NCI-H2196 treated with DMSO at 0.1 percent for 48 hours (cell line): ENCODE measurements around the gene HTR1E.
"Not testable (repeated sequence)": the region's sequence is repeated elsewhere in the genome, so short reads cannot be mapped to it uniquely, and the experiment has no call there.

Experiments used
- DNase-seq: peaks from one replicate; lab custom pipeline; 2025; ENCODE audit not compliant: unreplicated experiment; lab: John Stamatoyannopoulos, UW

The HTR1E gene, protein sequence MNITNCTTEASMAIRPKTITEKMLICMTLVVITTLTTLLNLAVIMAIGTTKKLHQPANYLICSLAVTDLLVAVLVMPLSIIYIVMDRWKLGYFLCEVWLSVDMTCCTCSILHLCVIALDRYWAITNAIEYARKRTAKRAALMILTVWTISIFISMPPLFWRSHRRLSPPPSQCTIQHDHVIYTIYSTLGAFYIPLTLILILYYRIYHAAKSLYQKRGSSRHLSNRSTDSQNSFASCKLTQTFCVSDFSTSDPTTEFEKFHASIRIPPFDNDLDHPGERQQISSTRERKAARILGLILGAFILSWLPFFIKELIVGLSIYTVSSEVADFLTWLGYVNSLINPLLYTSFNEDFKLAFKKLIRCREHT

DNA sequence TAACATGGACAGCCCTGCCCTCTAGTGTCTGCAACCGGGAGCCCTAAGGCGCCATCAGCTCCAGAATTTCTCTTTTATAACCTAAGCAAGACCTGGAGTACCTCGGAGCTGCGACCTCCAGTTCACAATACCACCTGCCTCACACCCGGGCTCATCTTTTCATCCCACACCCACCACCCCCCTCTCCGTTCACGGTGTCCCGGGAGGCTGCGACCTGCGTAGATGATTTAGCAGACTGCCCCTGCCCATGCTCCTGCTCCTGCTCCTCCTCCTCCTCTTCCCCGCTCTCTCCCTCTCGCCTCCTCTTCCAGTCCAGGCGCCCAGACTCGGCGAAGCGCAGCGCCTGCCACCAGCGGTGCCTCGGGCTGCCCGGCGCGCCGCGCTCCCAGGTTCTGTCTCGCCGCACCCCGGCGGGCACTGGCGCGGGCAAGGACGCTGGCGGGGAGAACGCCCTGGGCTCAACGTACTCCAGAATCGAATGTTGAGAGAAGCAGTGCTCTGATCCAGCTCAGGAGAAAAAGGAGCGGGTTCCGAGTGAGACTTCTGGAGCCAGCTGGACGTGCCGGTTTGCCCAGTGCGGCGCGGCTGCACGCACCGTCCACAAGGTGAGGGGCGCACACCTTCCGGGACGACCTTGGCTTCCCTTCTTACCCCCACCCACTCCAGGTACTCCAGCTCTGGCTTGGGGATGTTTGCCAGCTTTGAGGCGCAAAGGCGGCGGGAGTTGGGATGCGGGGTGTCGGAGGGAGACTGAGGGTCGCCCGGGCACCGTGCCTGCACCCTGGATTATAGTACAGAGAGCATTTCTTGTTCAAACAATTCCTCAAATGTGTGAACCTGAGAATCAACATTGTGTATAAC is at the start of gene HTR1E:
TSS of gene HTR1E (plus strand) at position 310 of the 861 bp plus-strand sequence. CDS start 77,807 bp downstream, outside the sequence.
- no peak for DNase-seq

DNA sequence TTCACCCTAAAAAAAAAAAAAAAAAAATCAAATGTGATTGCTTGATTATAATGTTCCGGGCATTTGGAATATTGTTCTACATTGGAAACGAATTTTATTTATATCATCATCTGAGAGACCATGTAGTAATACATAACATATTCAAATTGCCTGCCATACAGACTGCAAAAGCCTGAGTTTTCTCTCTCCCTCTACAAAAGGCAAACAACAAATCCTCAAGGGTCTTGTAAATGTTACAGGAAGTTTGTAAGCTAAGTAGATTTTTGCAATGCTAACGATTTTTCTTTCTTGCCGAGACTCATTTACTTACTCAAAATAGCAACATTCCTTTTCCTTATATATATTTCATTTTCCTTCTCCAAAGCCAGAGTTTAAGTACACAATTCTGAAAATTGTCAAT is 49.0 kb upstream of the HTR1E start:
- no peak for DNase-seq

DNA sequence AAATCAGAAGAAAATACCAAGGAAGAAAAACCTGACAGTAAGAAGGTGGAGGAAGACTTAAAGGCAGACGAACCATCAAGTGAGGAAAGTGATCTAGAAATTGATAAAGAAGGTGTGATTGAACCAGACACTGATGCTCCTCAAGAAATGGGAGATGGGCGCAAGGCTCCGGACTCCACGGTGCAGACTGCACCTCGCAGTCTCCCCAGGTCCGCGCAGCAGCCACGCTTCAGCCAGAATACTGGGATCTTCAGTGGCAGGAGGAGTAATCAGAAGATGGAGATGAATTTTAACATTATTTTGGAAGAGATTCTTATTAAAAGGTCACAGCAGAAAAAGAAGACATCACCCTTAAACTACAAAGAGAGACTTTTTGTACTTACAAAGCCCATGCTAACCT is 40.1 kb upstream of the HTR1E start:
- not testable (repeated sequence) for DNase-seq

DNA sequence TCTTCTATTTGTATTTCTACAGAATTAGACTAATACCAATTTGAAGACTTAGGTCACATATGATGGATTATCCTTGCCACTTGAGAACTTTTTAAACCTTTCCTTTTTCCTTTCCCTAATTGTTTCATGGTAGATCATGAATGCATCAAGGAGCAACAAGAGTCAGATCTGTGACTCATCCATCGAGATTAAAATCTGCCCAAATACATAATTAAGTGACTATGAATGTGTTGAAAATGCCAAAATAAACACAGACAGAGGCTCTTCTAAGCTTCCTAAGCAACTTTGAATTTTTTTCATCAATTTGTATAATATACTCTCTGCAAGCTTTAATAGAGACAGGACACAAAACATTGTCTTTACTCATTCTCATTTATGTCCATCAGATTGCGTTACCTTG is 23.5 kb upstream of the HTR1E start:
- no peak for DNase-seq

DNA sequence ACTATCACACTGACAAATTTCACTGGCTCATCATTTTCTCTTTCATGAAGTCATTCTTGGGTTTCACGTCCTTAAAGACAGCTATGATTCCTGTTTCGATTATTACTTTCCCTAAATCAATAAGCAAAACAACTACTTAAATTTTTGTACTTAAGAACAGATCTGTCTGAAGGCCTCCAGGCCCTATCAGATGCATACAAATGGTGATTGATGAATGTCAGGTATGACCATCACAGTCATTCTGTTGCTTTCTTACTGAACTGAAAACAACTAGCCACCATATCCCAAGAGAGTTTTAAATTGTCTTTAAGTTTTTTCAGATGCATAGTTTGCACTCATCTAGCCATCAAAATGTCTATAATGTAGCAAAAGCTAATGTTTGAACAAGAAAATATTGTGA is 20.9 kb upstream of the HTR1E start:
- no peak for DNase-seq

DNA sequence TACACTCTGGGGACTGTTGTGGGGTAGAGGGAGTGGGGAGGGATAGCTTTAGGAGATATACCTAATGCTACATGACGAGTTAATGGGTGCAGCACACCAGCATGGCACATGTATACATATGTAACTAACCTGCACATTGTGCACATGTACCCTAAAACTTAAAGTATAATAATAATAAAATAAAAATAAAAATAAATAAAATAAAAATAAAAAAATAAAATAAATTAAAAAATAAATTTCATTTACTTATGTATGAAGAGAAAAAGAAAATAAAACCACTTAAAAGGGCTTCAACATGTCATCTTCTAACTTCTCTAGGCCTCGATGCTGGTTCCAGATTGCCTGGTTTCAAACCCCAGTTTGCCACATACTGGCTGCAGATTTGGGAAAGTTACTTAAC is 10.2 kb upstream of the HTR1E start:
- DNase-seq, result not testable (repeated sequence)

DNA sequence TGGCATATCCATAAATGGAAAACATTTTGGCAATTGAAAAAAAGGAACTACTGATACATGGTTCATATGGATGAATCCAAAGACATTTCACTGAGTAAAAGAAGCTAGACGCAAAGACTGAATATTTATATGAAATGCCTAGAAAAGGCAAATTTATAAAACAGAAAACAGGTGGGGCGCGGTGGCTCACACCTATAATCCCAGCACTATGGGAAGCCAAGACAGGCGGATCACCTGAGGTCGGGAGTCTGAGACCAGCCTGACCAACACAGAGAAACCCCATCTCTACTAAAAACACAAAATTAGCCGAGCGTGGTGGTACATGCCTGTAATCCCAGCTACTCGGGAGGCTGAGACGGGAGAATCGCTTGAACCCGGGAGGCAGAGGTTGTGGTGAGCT is 9.5 kb upstream of the HTR1E start:
- not testable (repeated sequence) for DNase-seq

DNA sequence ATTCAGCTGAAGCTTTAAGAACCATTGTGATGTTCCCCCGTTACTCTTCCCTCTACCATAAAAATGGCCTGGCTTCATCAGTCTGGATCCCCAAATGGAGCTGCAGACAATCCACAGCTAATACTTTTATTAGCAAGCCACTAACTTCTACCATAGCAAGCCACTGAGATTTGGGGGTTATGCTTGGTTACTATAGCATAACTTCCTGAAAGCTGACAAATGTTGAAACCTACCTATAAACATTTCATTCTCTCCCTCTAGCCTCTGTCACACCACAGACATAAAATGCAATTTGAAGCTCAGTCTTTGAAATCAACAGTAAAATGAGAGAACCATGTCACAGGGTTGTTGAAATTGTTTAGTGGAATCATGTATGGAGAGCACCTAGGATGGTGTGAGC is 3.0 kb upstream of the HTR1E start:
- no peak for DNase-seq

DNA sequence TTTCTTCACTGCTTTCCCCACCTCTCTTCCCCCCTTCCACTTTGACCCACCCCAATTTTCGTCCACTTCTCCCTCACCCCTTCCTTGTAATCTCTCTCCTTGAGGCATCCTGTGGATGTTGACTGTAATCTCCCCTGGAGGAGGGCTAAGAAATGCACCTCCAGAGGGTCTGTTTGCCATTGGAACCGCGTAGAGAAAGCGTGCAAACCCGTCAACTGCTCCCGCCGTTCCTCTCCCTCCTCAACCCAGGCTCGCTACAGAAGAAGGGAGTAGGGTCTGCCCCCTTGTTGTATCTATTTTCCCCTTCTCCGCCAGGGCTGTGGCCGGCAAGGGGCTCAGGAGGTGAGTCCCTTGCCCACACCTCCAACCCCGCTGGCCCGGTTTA is 502 bp upstream of the HTR1E start:
- DNase-seq, result no peak

DNA sequence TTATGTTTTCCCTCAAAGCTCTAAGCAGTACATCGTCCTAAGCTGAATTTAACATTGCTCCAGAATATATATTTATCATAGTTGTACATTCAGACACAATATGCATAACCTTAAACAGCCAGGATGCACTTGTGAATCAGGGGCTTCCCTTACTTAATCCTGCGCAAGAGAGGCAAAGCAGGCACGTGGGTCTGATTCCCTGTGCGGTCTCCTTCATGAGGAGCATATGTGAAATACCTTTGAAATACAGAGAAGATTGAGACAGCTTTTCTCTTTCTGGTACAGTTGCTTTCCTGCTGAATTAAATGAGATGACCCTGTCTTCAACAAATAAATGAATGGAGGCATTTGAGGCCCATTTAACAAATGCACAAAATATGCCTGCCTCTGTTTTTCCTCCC is 1.5 kb downstream of the HTR1E start:
- DNase-seq, result no peak

DNA sequence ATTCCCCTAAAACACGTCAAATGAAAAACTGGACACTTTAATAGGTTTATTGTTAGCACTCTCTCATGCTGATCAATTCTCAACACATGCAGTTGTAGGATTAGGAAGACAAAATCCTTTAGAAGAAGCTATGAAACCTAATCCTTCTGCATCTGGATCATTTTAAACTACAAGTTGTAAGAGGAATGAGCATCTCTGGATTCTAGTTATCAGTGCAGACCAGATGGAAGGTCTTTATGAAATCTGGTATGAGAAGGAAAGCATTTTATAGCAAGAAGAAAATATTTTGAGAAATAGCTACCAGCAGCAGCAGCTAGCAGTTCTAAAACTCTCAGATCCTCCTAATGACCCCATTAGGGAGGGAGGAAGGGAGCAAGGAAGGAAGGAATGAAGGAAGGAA is 4.1 kb downstream of the HTR1E start:
- no peak for DNase-seq

DNA sequence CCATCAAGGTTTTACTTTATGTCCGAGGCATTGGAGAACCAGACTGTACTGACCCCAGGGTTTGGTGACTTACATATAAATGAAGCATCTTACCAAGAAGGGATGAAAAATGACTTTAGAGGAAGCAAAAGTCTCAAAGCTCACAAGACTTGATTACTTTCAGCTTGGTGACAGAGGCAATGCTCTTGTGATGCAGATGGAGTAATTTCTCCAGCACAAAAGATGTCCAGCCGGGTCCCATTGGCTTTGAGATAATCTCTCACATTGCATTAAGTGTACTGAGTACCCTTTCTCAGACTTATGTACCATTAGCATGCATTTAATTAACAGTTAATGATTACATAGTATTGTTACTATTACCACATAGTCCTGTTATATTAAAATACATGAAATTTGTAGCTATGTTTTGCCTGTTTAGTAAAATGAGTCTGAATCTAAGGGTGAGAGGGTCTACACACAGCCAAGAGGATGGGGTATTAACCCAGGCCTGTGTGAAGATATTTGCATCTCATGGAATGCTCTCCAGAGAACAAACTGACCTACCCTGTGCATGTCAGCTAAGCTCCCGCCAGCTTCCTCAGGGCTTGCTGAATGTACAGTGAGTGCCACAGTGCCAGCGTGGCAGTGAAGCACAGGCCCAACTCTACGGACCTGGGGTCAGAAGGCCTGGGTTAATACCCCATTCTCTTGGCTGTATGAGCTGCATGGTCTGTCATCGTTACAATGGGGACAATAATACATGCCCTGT is 5.6 kb downstream of the HTR1E start:
- DNase-seq, result no peak

DNA sequence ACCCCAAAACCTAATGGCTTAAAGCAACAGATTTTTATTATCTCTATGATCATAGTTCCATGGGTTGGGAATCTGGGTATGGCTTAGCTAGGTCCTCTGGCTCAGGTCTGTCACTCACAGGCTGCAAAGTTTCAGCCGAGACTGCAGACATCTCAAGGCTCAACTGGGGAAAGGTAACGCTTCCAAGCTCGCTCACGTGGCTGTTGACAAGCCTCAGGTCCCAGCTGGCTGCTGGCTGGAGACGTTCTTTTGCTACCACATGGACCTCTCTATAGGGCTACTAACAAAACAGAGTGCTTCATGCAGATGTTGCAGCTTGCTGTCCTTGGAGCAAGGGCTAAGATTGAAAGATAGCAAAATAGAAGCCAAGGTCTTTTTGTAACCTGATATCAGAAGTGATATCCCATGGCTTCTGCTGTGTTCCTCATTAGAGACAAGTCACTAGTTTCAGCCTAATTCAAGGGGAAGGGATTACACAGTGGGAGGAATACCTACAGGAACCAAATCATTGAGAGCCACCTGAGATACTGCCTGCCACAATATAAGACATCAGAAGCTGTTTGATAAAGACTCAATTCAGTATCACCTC is 6.6 kb downstream of the HTR1E start:
- no peak for DNase-seq

DNA sequence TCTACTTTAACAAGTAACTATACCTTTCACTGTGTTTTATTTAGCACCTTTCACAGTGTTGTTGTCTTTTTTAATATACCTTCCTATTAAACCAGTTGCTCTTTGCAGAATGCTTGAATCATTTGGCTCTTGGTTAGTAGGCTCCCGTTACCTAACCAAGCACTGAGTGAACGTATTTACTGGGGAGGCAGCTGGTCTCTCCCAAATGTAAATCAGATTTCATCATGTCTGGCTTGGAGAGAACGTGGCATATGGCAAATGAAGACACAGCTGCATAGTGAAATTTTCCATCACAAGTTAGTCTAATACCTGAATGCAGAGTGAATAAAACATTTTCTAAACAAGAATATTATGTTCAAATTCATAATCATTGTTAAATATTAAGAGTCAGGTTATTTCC is 12.4 kb downstream of the HTR1E start:
- no peak for DNase-seq

DNA sequence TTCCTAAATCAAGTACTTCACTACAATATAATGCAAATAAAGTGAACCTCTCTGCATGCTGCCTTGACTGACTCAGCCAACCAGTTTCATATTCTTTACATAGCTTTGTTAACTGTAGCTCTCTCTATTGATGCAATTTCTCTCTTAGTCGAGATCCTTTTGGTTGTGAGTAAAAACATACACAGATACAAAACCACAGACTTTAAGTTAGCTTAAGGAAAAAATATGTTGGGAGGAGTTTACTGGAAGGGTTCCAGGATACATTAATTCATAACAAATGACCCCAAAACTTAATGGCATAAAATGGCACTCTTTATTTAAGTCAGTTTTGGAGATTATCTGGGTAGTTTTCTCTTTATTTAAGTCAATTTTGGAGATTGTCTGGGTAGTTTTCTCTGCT is 15.7 kb downstream of the HTR1E start:
- no peak for DNase-seq

DNA sequence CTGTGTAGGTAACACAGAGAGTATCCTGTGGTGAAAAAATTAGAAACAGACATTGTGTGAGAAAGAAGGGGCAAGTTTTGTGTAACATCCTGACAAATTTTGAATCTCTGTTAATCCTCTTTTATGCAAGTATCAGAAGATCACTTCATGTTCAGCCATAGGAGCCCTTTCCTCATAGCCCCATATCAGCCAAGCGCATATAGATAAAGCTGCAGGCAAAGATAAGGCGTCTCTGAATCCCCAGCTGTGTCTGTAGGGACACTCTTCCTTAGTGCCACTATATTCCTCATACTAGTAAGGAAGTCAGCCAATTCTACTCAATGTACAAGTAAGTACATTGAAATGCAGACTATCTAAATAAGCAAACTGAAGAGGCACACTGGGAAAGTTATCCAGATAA is 22.3 kb downstream of the HTR1E start:
- no peak for DNase-seq

DNA sequence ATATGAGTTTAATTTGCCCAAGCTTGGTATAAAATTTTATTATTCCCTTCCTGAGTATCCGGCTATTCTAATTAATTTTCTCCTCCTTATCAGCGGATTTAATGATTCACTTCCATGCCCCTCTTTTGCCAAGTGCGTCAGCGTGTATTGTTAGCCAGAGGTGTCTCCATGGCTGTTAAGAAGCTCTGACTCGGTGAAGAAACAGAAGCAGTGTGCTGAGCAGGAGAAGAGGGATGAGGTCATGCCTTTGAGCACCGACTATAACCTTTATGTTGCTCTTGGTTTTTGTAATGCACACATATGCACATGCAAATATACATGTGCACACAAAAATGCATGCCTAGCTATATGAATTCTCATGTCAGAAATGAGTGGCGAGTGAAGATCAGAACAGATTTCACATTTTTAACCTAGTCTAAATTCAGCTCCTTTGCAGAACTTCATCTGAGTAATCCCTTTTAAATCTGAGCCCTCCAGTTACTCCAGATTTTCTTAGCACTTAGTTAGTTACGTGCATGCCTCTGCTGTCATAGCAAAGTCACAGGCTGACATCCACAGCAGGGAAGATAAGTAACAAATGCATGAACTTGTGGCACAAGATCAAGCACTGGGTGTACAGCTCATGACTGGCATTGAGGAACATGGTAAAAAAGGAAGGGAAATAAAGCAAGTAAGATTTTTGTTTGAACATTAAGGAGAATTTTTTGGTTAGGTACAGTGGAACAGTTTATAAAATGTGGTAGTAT is 24.3 kb downstream of the HTR1E start:
- no peak for DNase-seq

DNA sequence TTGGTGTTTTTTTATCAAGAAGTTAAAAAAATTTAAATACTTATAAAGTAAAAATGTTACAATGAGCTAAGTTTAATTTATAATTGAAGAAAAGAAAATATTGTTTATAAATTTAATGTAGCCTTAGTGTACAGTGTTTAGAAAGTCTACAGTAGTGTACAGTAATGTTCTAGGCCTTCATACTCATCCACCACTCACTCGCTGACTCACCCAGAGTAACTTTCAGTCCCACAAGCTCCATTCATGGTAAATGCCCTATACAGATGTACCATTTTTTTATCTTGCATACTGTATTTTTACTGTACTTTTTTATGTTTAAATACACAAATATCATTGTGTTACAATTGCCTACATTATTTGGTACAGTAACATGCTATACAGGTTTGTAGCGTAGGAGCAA is 26.0 kb downstream of the HTR1E start:
- no peak for DNase-seq

DNA sequence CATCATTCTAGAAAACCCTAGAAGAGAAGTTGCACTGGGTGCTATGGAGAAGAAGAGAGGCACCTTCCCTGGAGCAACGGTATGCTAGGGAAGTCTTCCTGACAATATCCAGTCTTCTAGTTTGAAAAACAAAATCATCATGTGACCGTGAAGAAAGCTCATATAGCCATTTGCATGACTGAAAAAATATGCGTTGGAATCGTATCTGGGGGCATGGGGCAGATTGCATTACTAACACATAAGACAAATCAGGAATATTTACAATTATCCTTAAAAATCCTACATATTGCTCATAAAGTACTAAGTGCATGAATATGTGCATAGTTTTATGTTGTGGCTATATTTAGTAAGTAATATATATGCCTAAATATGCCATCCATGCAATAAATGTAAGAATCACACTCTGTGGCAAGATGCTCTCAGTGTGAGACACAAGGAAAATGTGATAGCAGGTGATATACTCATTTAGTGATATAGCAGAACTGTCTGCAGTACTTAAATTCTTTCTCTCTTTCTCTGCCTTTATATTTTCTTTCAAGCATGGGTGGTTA is 26.8 kb downstream of the HTR1E start:
- no peak for DNase-seq

DNA sequence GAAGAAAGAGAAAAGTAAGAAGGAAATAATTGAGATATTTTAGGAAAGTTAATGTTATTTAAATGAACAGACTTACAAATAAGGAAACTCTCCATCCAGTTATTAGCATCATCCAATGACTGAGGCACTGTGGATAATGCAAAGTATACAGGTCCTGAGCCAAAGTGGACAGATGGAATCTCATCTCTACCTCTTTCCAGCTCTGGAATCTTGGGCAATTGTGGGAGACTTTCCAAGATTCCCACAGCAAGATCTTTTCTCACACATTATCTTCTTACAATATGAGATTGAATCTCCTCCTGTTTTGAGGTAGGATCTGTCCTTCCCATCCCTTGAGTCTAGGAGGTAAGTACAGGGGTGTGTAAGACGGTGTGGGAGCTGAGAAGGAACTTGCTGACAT is 28.9 kb downstream of the HTR1E start:
- no peak for DNase-seq
